Subcutaneous adipose tissue (tissue), 4 donors: Measurements from ENCODE around the gene TUBB6. TPM values are rescaled to one million over a fixed set of nuclear protein-coding genes. Genes with fewer than 3 reads are reported as not detected.

Experiments used
- total RNA-seq, 4 donors: library from RNA; depleted of rRNA; stranded (reverse); fragments of >200 nt; gene quantifications; one replicate each; pipeline ENCODE4 v1.1.0, GENCODE V29; 2016
- TF ChIP-seq, protein P1 (sequence below): fragments of 450-650 bp; IDR thresholded peaks from one replicate; pipeline ENCODE4 v1.5.1; 2016; ENCODE audit warnings: low read depth, mild to moderate bottlenecking, control low read depth, antibody characterized with exemption, moderate library complexity

TUBB6 gene
- total RNA-seq, 4 donors from 2014 or later, result 240 to 485 (median 350) TPM

DNA sequence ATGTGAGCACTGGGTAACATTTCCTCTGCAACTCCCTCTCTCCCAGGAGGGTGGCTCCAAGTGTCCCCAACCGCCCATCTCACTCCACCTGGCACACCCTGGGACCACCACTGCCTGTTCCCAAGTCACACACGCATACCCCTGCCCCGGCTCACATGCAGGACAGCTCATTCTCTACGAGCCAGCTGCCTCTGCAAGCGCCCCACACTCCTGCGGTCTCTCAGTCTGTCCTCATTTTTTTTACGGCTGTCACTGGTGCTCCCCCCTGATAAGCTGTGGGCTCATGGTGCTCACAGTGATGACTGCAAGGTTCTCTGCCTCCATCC is 38.2 kb downstream of the TUBB6 start:
- TF ChIP-seq, protein P1, sequence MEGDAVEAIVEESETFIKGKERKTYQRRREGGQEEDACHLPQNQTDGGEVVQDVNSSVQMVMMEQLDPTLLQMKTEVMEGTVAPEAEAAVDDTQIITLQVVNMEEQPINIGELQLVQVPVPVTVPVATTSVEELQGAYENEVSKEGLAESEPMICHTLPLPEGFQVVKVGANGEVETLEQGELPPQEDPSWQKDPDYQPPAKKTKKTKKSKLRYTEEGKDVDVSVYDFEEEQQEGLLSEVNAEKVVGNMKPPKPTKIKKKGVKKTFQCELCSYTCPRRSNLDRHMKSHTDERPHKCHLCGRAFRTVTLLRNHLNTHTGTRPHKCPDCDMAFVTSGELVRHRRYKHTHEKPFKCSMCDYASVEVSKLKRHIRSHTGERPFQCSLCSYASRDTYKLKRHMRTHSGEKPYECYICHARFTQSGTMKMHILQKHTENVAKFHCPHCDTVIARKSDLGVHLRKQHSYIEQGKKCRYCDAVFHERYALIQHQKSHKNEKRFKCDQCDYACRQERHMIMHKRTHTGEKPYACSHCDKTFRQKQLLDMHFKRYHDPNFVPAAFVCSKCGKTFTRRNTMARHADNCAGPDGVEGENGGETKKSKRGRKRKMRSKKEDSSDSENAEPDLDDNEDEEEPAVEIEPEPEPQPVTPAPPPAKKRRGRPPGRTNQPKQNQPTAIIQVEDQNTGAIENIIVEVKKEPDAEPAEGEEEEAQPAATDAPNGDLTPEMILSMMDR, result no peak

DNA sequence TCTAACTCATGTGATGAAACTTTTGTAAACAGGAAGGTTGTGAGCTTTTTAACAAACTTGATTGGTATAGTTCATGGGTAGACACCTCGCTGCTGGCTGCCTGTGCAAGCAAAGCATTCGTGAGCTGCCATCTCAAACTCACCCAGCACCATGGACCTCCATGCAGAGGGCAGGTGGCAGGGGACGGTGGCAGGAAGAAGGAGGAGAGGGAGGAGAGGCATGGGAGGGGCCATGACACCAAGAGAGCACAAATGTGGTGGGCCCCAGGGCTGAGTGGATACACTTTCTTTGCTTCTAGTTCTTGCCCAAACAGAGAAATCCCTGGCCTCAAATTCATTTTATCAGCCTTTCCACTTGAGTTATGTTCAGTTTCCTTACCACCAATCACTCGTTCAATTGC is 39.9 kb downstream of the TUBB6 start:
- TF ChIP-seq, protein P1, result no peak

DNA sequence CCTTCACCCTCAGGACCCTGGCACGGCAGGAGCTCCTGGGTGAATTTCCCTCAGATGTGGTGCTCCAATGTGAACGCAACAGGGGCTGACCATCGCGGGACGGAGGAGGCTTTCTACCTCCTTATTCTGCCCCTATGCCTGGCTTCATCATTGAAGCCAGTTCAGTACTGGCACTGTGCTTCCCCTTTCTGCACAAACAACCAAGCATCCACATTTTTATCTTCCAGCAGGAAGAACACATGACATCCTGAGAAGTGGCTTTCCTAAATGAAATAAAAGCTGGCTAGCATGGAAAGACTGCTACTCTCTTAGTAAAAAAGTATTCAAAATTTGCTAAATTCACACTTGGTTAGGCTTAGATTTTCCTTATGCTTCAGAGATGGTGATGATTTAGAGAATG is 44.1 kb downstream of the TUBB6 start:
- TF ChIP-seq, protein P1, result no peak

DNA sequence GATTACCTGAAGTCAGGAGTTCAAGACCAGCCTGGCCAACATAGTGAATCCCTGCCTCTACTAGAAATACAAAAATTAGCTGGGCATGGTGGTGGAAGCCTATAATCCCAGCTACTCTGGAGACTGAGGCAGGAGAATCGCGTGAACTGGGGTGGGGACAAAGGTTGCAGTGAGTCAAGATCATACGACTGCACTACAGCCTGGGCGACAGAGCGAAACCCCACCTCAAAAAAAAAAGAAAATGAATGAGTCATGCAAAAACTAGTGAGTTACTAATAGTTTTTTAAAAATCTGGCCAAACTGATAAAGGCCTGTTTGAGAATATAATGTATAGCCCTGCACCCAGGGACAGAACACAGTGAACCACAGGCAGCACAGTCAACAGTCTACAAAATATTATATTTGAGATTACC is 51.5 kb downstream of the TUBB6 start:
- TF ChIP-seq, protein P1, result no peak

DNA sequence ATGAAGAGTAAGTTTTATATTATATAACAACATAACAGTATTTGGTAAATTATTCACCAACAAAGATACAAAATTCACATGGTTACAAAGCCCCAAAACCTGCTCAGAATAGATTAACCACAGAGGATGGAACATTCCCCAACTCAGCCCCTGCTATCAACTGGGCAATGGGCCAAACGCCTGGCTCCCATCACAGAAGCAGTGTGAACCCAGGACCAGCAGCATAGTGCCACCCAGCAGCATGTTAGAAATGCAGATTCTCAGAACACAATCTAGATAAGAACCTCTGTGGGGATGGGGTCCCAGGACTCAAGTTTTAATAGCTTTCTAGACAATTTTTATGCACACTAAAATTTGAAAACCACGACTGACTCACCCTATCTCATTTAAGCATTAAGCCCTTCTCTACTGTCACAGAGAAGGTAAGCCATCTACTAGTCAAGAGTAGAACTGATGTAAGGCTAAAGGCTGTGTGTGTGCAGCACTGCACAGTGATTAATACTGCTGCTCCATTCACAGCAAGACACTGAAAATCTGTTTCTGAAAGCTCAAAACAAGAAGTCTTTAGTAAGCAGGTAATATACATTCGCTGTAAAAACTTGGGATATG is 53.8 kb downstream of the TUBB6 start:
- TF ChIP-seq, protein P1, result no peak

DNA sequence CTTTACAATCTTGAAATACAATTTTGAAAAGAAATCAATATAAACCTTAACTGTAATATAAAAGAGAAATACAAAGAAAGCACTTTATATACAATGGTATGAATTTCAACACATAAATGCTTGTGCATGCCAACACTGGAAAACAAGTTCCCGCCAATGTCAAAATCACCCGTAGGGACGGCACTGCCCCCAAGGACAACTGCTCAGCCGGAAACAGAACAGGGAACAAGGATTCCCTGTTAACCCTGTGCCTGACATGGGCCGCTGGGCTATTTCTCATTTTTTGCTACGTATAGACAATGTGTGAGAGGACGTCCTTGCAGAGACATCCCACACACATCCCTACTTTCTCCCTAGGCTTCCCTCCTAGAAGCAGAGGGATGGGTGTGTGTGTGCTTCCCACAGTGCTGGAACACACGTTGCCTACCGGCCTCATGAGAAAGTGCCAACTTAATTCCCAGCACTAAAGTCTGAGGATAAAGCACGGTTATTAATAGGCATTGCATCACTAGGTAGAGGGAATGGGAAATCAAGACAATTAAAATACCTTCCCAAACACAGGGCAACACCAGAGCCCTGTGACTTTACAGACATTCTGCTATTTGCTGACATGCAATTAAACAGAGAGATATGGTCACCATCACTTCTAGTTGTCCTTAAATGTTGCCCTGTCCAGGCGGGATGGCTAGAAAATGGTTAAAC is 54.6 kb downstream of the TUBB6 start:
- TF ChIP-seq, protein P1, result no peak

DNA sequence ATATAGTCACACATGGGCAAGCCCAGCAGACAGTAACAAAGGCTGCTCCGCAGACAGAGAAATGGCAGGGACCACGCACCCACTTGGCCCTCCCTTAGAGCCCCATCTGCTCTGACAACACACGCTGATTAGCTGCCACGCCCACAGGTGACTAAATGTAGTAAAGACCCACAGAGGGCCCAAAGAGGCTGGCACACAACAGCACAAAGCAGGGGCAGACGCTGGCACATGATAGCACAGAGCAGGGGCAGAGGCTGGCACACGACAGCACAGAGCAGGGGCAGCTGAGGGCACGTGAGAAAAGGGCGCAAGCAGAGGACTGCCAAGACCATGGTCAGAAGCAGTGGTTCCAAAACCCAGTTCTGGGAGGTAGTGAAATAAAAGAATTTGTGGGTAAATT is 58.3 kb downstream of the TUBB6 start:
- TF ChIP-seq, protein P1, result no peak
